PC-3 (cell line): Measurements from ENCODE around the gene MCF2L2. TPM values are rescaled to one million over a fixed set of nuclear protein-coding genes. Genes with fewer than 3 reads are reported as not detected.

Experiments used
- ATAC-seq: fragments of 200-7000 bp; cut with Tn5 transposase; 2 replicates; pipeline ENCODE4 v1.9.1; 2020; ENCODE audit warnings: mild to moderate bottlenecking, moderate library complexity
- BruUV-seq: library from RNA; stranded (reverse); fragments of 400-500 nt; replicated peaks from 2 replicates; lab custom pipeline; 2021; lab: Mats Ljungman, UMichigan
- CTCF ChIA-PET: fragments of 300-600 bp; sonication (Branson Sonifier 250); formaldehyde crosslinking; loops from one replicate; lab custom pipeline; 2022; ENCODE audit warnings: antibody characterized with exemption; lab: Charles Lee
- POLR2A ChIA-PET: fragments of 300-600 bp; sonication (Branson Sonifier 250); formaldehyde crosslinking; loops from one replicate; lab custom pipeline; 2022; ENCODE audit warnings: antibody characterized with exemption; ENCODE audit not compliant: unreplicated experiment; lab: Charles Lee
- DNase-seq: peaks from one replicate; pipeline ENCODE4 v3.0.0-alpha.2; 2015
- H2AFZ ChIP-seq: fragments of 300-600 bp; sonication (generic); 2 replicates; pipeline ENCODE4 v1.6.0; 2016; ENCODE audit warnings: antibody characterized with exemption, low read length
- H3F3A ChIP-seq: fragments of 300-600 bp; sonication (generic); one replicate; pipeline ENCODE4 v1.6.0; 2017; ENCODE audit warnings: antibody characterized with exemption, low read length, control low read depth, mild to moderate bottlenecking; ENCODE audit not compliant: unreplicated experiment
- H3K27ac ChIP-seq: fragments of 300-600 bp; sonication (generic); 2 replicates; pipeline ENCODE4 v1.5.1; 2016; ENCODE audit warnings: mild to moderate bottlenecking, low read length
- H3K27me3 ChIP-seq: fragments of 300-600 bp; sonication (generic); 2 replicates; pipeline ENCODE4 v1.6.1; 2016; ENCODE audit warnings: low read length, mixed read lengths
- H3K36me3 ChIP-seq: fragments of 300-600 bp; sonication (generic); 2 replicates; pipeline ENCODE4 v1.6.1; 2016; ENCODE audit warnings: low read depth, mixed run types, low read length, mixed read lengths
- H3K4me1 ChIP-seq: fragments of 300-600 bp; sonication (generic); 2 replicates; pipeline ENCODE4 v1.5.1; 2016; ENCODE audit warnings: low read length; ENCODE audit not compliant: insufficient read depth
- H3K4me2 ChIP-seq: fragments of 300-600 bp; sonication (generic); 2 replicates; pipeline ENCODE4 v1.6.0; 2016; ENCODE audit warnings: low read length
- H3K4me3 ChIP-seq: fragments of 300-600 bp; sonication (generic); 2 replicates; pipeline ENCODE4 v1.5.1; 2016; ENCODE audit warnings: mild to moderate bottlenecking, low read length, mixed read lengths
- H3K79me2 ChIP-seq: fragments of 300-600 bp; sonication (generic); 2 replicates; pipeline ENCODE4 v1.6.1; 2017; ENCODE audit warnings: low read length, mixed read lengths
- H3K9ac ChIP-seq: fragments of 300-600 bp; sonication (generic); 2 replicates; pipeline ENCODE4 v1.6.0; 2016; ENCODE audit warnings: mild to moderate bottlenecking, low read length
- H3K9me2 ChIP-seq: fragments of 300-600 bp; sonication (generic); replicated peaks from 2 replicates; pipeline ENCODE4 v1.6.1; 2016; ENCODE audit warnings: mixed run types, low read length, mixed read lengths
- H3K9me3 ChIP-seq: fragments of 300-600 bp; sonication (generic); 2 replicates; pipeline ENCODE4 v1.6.1; 2016; ENCODE audit warnings: low read length, mixed read lengths
- H4K20me1 ChIP-seq: fragments of 300-600 bp; sonication (generic); 2 replicates; pipeline ENCODE4 v1.6.1; 2016; ENCODE audit warnings: low read length, mixed read lengths
- EZH2 ChIP-seq: fragments of 300-600 bp; sonication (generic); IDR thresholded peaks from one replicate; pipeline ENCODE4 v1.6.1; 2017; ENCODE audit warnings: antibody characterized with exemption, mild to moderate bottlenecking, low read length; ENCODE audit not compliant: unreplicated experiment
- EZH2phosphoT487 ChIP-seq: fragments of 300-600 bp; sonication (generic); IDR thresholded peaks from 2 replicates; pipeline ENCODE4 v1.6.1; 2018; ENCODE audit warnings: mild to moderate bottlenecking, antibody characterized with exemption, low read length, borderline replicate concordance
- intact Hi-C: fragments of 100-400 bp; cut with micrococcal nuclease; formaldehyde crosslinking; loops from 2 replicates; pipeline ENCODE4 v1.9.0; 2023
- total RNA-seq: library from RNA; depleted of rRNA; stranded (reverse); fragments of >200 nt; gene quantifications from 2 replicates; pipeline ENCODE4 v1.2.3, GENCODE V29; 2014
- TF ChIP-seq, protein P1 (sequence below): fragments of 300-600 bp; sonication (generic); conservative IDR thresholded peaks from 2 replicates; pipeline ENCODE4 v1.5.1; 2017; ENCODE audit warnings: antibody characterized with exemption, low read depth, mild to moderate bottlenecking, low read length

MCF2L2 gene
- total RNA-seq, 1 experiment from 2014 or later = 3.6 TPM

GRCh38 chr3:183227586-183227985 is 200.8 kb downstream of the MCF2L2 start:
- H3K4me1 ChIP-seq = no peaks in the 10 kb centered on the region
- no peaks in the 10 kb centered on the region for H4K20me1 ChIP-seq
- intact Hi-C loops = no loop called here
- no peak overlapping the region for H3K4me3 ChIP-seq
- TF ChIP-seq EZH2phosphoT487 = no peak
- TF ChIP-seq, protein P1, sequence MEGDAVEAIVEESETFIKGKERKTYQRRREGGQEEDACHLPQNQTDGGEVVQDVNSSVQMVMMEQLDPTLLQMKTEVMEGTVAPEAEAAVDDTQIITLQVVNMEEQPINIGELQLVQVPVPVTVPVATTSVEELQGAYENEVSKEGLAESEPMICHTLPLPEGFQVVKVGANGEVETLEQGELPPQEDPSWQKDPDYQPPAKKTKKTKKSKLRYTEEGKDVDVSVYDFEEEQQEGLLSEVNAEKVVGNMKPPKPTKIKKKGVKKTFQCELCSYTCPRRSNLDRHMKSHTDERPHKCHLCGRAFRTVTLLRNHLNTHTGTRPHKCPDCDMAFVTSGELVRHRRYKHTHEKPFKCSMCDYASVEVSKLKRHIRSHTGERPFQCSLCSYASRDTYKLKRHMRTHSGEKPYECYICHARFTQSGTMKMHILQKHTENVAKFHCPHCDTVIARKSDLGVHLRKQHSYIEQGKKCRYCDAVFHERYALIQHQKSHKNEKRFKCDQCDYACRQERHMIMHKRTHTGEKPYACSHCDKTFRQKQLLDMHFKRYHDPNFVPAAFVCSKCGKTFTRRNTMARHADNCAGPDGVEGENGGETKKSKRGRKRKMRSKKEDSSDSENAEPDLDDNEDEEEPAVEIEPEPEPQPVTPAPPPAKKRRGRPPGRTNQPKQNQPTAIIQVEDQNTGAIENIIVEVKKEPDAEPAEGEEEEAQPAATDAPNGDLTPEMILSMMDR = no peak
- TF ChIP-seq EZH2 = no peak
- DNase-seq = no peak
- ChIA-PET CTCF (no interaction called here), POLR2A (no interaction called here)
- no peaks in the 10 kb centered on the region for H3K79me2 ChIP-seq
- H2AFZ ChIP-seq = no peak overlapping the region
- BruUV-seq = no TSS peak
- no peak for ATAC-seq
- H3K27me3 ChIP-seq = no peaks in the 10 kb centered on the region
- H3K27ac ChIP-seq = no peak overlapping the region
- H3K9ac ChIP-seq = no peak overlapping the region
- no peaks in the 10 kb centered on the region for H3K9me3 ChIP-seq
- no peaks in the 10 kb centered on the region for H3F3A ChIP-seq
- no peak overlapping the region for H3K4me2 ChIP-seq
- no peaks in the 10 kb centered on the region for H3K36me3 ChIP-seq
- H3K9me2 ChIP-seq = no peaks in the 10 kb centered on the region

- no peak overlapping the region for H3K4me2 ChIP-seq
- BruUV-seq = no TSS peak
- no peaks in the 10 kb centered on the region for H3K9me3 ChIP-seq
- H3K79me2 ChIP-seq = no peaks in the 10 kb centered on the region
- H3K9ac ChIP-seq = no peak overlapping the region
- no peak overlapping the region for H3K4me3 ChIP-seq
- ATAC-seq (no peak), DNase-seq (no peak)
- no peak overlapping the region for H3K27ac ChIP-seq
- no peaks in the 10 kb centered on the region for H3K4me1 ChIP-seq
- intact Hi-C loops = no loop called here
- TF ChIP-seq EZH2 = no peak
- TF ChIP-seq, protein P1 = no peak
- no peak for TF ChIP-seq EZH2phosphoT487
- no peaks in the 10 kb centered on the region for H3K36me3 ChIP-seq
- no peak overlapping the region for H2AFZ ChIP-seq
- POLR2A ChIA-PET = no interaction called here
- H4K20me1 ChIP-seq = no peaks in the 10 kb centered on the region
- no peaks in the 10 kb centered on the region for H3F3A ChIP-seq
- no peaks in the 10 kb centered on the region for H3K27me3 ChIP-seq
- no peaks in the 10 kb centered on the region for H3K9me2 ChIP-seq
- CTCF ChIA-PET = no interaction called here
Measured at GRCh38 chr3:183226333-183226890, 202.0 kb downstream of the MCF2L2 start.

DNA sequence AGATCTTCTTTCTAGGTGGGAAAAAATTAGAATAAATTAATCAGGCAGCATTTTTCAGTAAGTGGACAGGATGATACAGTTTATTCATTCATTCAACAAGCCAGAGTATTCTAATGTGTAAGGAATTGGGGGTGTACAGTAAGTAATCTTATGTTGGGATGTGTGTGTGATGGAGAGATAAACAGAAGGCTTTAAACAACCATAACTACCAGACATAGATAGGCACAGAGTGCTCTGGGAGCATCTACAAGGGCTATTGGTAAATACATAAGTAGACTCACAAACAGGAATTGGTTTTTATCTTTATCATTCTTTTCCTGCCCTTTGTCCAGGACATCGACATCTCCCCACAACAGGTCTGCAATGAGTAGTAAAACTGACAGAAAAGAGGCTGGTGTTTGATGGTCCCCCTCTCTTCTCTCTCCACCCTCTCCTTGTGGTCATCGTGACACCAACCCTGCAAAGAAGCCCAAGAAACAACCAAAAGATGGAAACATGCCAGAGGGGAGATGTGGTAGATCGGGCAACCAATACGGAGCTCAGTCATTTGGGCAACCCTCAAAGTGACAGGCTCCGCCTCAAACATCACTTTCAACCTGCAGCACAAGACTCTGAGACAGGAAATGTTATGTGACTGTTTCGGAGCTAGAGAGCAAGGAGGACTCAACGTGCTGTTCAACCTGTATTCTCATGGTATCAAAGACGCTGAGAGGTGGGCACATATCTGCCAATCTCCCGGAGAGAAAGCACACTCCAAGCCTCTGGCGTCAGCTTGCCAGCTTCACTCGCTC is 204.0 kb downstream of the MCF2L2 start:
- ATAC-seq (no peak), DNase-seq (no peak)
- no peak overlapping the region for H3K9ac ChIP-seq
- intact Hi-C loops = no loop called here
- no peaks in the 10 kb centered on the region for H3K27me3 ChIP-seq
- H3K36me3 ChIP-seq = no peaks in the 10 kb centered on the region
- H3F3A ChIP-seq = no peaks in the 10 kb centered on the region
- H3K9me3 ChIP-seq = no peaks in the 10 kb centered on the region
- no peaks in the 10 kb centered on the region for H4K20me1 ChIP-seq
- no peak overlapping the region for H3K4me3 ChIP-seq
- ChIA-PET CTCF (interaction anchor here (0.7 kb wide), 1 partner anchor 26 kb away, joined by 5 read pairs; no protein-coding TSS in a partner anchor), POLR2A (interaction anchor here (0.7 kb wide), 1 partner anchor 275 kb away, joined by 3 read pairs; no protein-coding TSS in a partner anchor)
- H2AFZ ChIP-seq = no peak overlapping the region
- H3K27ac ChIP-seq = no peak overlapping the region
- H3K79me2 ChIP-seq = no peaks in the 10 kb centered on the region
- TF ChIP-seq EZH2 (no peak), EZH2phosphoT487 (no peak)
- TF ChIP-seq, protein P1 = no peak
- no peaks in the 10 kb centered on the region for H3K9me2 ChIP-seq
- no TSS peak for BruUV-seq
- H3K4me1 ChIP-seq = no peaks in the 10 kb centered on the region
- H3K4me2 ChIP-seq = no peak overlapping the region
